ENCODE measurements around the gene MAGOH. TPM values are rescaled to one million over a fixed set of nuclear protein-coding genes. Genes with fewer than 3 reads are reported as not detected.

MAGOH gene
- total and polyA plus RNA-seq, 10 donors: 26.5 to 105 (median 36.2) TPM

- intact Hi-C loops (cut with DNase I; ENCODE audit: low total_unique reads): no loop called here
- H3K9me3 ChIP-seq: no peaks in the 10 kb centered on the region
- no peak overlapping the region for H3K27ac ChIP-seq
- H3K36me3 ChIP-seq: peaks cover 0 to 94% (median 8%) of the 10 kb centered on the region in 6 donors
- H3K4me3 ChIP-seq: no peak overlapping the region
- no peaks in the 10 kb centered on the region for H3K27me3 ChIP-seq (replicated peaks in 1 of 7)
- TF ChIP-seq POLR2AphosphoS5 (IDR thresholded peaks at IDR 0.05) (no peak), CTCF (IDR thresholded peaks at IDR 0.05 in 8 of 11, conservative IDR thresholded peaks at IDR 0.05 in 3 of 11) (no peak), POLR2A (IDR thresholded peaks at IDR 0.05) (no peak)
- 67 to 96% (median 93%) methylated on average over 1 of the region's 1 CpG for WGBS, 5 donors
- no peaks in the 10 kb centered on the region for H3K4me1 ChIP-seq
- DNase-seq: no peak
Measured at GRCh38 chr1:53258216-53258615, 19.9 kb upstream of the MAGOH start.

- WGBS, 5 donors: 93 to 98% (median 95%) methylated on average over 5 of the region's 5 CpGs
- intact Hi-C loops (cut with DNase I; ENCODE audit: low total_unique reads): no loop called here
- TF ChIP-seq POLR2AphosphoS5 (IDR thresholded peaks at IDR 0.05): no peak
- no peak for TF ChIP-seq POLR2A (IDR thresholded peaks at IDR 0.05)
- TF ChIP-seq CTCF (IDR thresholded peaks at IDR 0.05 in 8 of 11, conservative IDR thresholded peaks at IDR 0.05 in 3 of 11): no peak
- Histone ChIP-seq H3K27me3 (replicated peaks in 1 of 7) (no peaks in the 10 kb centered on the region), H3K27ac (no peak overlapping the region), H3K4me1 (no peaks in the 10 kb centered on the region), H3K36me3 (peaks cover 0 to 87% (median 7%) of the 10 kb centered on the region in 6 donors), H3K4me3 (no peak overlapping the region), H3K9me3 (no peaks in the 10 kb centered on the region)
- no peak for DNase-seq
Measured at GRCh38 chr1:53257454-53258081, 19.2 kb upstream of the MAGOH start.

GRCh38 chr1:53256511-53257453, 18.5 kb upstream of the MAGOH start:
- H3K27ac ChIP-seq: no peak overlapping the region
- no peak overlapping the region for H3K4me3 ChIP-seq
- no peak for DNase-seq
- 91 to 97% (median 94%) methylated on average over 10 to 11 of the region's 11 CpGs for WGBS, 5 donors
- no peaks in the 10 kb centered on the region for H3K9me3 ChIP-seq
- no peaks in the 10 kb centered on the region for H3K4me1 ChIP-seq
- H3K36me3 ChIP-seq: peaks cover 0 to 87% (median 2%) of the 10 kb centered on the region in 6 donors
- no peak for TF ChIP-seq POLR2AphosphoS5 (IDR thresholded peaks at IDR 0.05)
- no peak for TF ChIP-seq POLR2A (IDR thresholded peaks at IDR 0.05)
- no peak for TF ChIP-seq CTCF (IDR thresholded peaks at IDR 0.05 in 8 of 11, conservative IDR thresholded peaks at IDR 0.05 in 3 of 11)
- H3K27me3 ChIP-seq (replicated peaks in 1 of 7): no peaks in the 10 kb centered on the region
- intact Hi-C loops (cut with DNase I; ENCODE audit: low total_unique reads): no loop called here

GRCh38 chr1:53255031-53255430, 16.7 kb upstream of the MAGOH start:
- no peak overlapping the region for H3K27ac ChIP-seq
- 89 to 100% (median 97%) methylated on average over 4 of the region's 4 CpGs for WGBS, 5 donors
- H3K4me1 ChIP-seq: no peaks in the 10 kb centered on the region
- TF ChIP-seq POLR2AphosphoS5 (IDR thresholded peaks at IDR 0.05) (no peak), CTCF (IDR thresholded peaks at IDR 0.05 in 8 of 11, conservative IDR thresholded peaks at IDR 0.05 in 3 of 11) (no peak), POLR2A (IDR thresholded peaks at IDR 0.05) (no peak)
- no peak overlapping the region for H3K4me3 ChIP-seq
- no peaks in the 10 kb centered on the region for H3K27me3 ChIP-seq (replicated peaks in 1 of 7)
- H3K36me3 ChIP-seq: peaks cover 0 to 87% (median 0%) of the 10 kb centered on the region in 6 donors
- intact Hi-C loops (cut with DNase I; ENCODE audit: low total_unique reads): no loop called here
- no peaks in the 10 kb centered on the region for H3K9me3 ChIP-seq
- DNase-seq: no peak

Measured in spleen (tissue), 11 donors.